H1 (cell line): ENCODE measurements around the gene RPS28. TPM values are rescaled to one million over a fixed set of nuclear protein-coding genes. Genes with fewer than 3 reads are reported as not detected.

Experiments used
- ASH2L ChIP-seq: fragments of 200-600, 300-600 bp; sonication (generic); IDR thresholded peaks from one replicate; pipeline ENCODE4 v1.7.1; 2017; ENCODE audit warnings: low read length
- BACH1 ChIP-seq: IDR thresholded peaks from 2 replicates; pipeline ENCODE4 v1.6.1; 2012; ENCODE audit warnings: low read length, improper control_type of control experiment
- E2F6 ChIP-seq: IDR thresholded peaks from 2 replicates; pipeline ENCODE4 v1.6.1; 2012; ENCODE audit warnings: inconsistent platforms
- EGR1 ChIP-seq: IDR thresholded peaks from 2 replicates; pipeline ENCODE4 v1.6.1; 2011; ENCODE audit warnings: low read depth, low read length, borderline replicate concordance
- HDAC6 ChIP-seq: IDR thresholded peaks from one replicate; pipeline ENCODE4 v1.7.1; 2012; ENCODE audit warnings: low read depth, mild to moderate bottlenecking, inconsistent platforms, low read length, moderate library complexity
- JUND ChIP-seq: IDR thresholded peaks from 2 replicates; pipeline ENCODE4 v1.6.1; 2011; ENCODE audit warnings: mild to moderate bottlenecking, improper control_type of control experiment, low read length
- KDM4A ChIP-seq: IDR thresholded peaks from one replicate; pipeline ENCODE4 v1.7.1; 2012; ENCODE audit warnings: low read depth, mild to moderate bottlenecking, moderate library complexity, low read length, inconsistent platforms; ENCODE audit not compliant: severe bottlenecking
- MAX ChIP-seq: IDR thresholded peaks from 2 replicates; pipeline ENCODE4 v1.6.1; 2012; ENCODE audit warnings: inconsistent platforms
- NRF1 ChIP-seq: IDR thresholded peaks from 2 replicates; pipeline ENCODE4 v1.6.1; 2011; ENCODE audit warnings: mild to moderate bottlenecking, low read depth, low read length, improper control_type of control experiment
- PHF8 ChIP-seq: fragments of 200-600 bp; sonication (generic); conservative IDR thresholded peaks from 2 replicates; pipeline ENCODE4 v1.7.1; 2012; ENCODE audit warnings: low read depth, mild to moderate bottlenecking, inconsistent platforms, low read length, moderate library complexity
- POLR2A ChIP-seq, 2 experiments: IDR thresholded peaks; 1 replicate in 1 of 2; 2 replicates in 1 of 2; pipeline ENCODE4 v1.6.1; 2011; ENCODE audit warnings: low read depth in 2 of 2, low read length in 2 of 2, mild to moderate bottlenecking in 2 of 2; ENCODE audit errors: control extremely low read depth in 1 of 2
- RAD21 ChIP-seq, 2 experiments: IDR thresholded peaks in 1 of 2; conservative IDR thresholded peaks in 1 of 2; 2 replicates each; pipeline ENCODE4 v1.6.1; 2011; ENCODE audit warnings: low read depth in 2 of 2, low read length in 2 of 2, improper control_type of control experiment in 1 of 2, inconsistent platforms in 1 of 2, mild to moderate bottlenecking in 1 of 2, moderate library complexity in 1 of 2
- RBBP5 ChIP-seq: IDR thresholded peaks from 2 replicates; pipeline ENCODE4 v1.7.1; 2012; ENCODE audit warnings: low read depth, mild to moderate bottlenecking, inconsistent platforms, low read length, moderate library complexity, borderline replicate concordance
- RNF2 ChIP-seq: fragments of 200-900, 300-1000 bp; sonication (generic); IDR thresholded peaks from 2 replicates; pipeline ENCODE4 v1.7.1; 2016; ENCODE audit warnings: borderline replicate concordance, low read depth, mild to moderate bottlenecking, antibody characterized with exemption, low read length; ENCODE audit not compliant: poor library complexity, severe bottlenecking; ENCODE audit errors: missing control alignments
- SUZ12 ChIP-seq: fragments of 200-600 bp; sonication (generic); IDR thresholded peaks from 2 replicates; pipeline ENCODE4 v1.6.1; 2012; ENCODE audit warnings: mild to moderate bottlenecking, inconsistent platforms, low read length, moderate library complexity, mixed read lengths
- TAF1 ChIP-seq: IDR thresholded peaks from 2 replicates; pipeline ENCODE4 v1.6.1; 2011; ENCODE audit warnings: mild to moderate bottlenecking, low read depth, low read length
- TAF7 ChIP-seq: optimal IDR thresholded peaks from 2 replicates; pipeline ENCODE3; 2011; ENCODE audit warnings: low read depth, mild to moderate bottlenecking, inconsistent platforms, low read length, moderate library complexity, borderline replicate concordance
- TBP ChIP-seq: IDR thresholded peaks from 2 replicates; pipeline ENCODE4 v1.6.1; 2011; ENCODE audit warnings: low read depth, low read length, improper control_type of control experiment
- polyA plus RNA-seq, 7 experiments: library from polyadenylated mRNA; depleted of rRNA in 3 of 7; stranded (reverse) in 5 of 7; unstranded in 2 of 7; fragments of >200 nt in 5 of 7; fragments of 200-250 nt in 2 of 7; gene quantifications; 1 replicate in 5 of 7; 2 replicates in 1 of 7; 4 replicates in 1 of 7; pipeline versions ENCODE4 v1.2.1 to v1.2.3, GENCODE V29; 2011 to 2013; ENCODE audit warnings: missing spikeins in 2 of 7, mixed read lengths in 2 of 7
- total RNA-seq: library from RNA; stranded (reverse); fragmentation: NEBNext Ultra II Directional; extraction: Animal tissue kit (Norgen Biotek cat#: 25700); gene quantifications from 2 replicates; pipeline ENCODE4 v1.2.1, GENCODE V29; 2021

RPS28 gene
- total and polyA plus RNA-seq, 2 of the 8 experiments (the other 6 are each of a cell fraction or from before 2014, with no cell fraction given) = 1,241 to 1,699 TPM

DNA sequence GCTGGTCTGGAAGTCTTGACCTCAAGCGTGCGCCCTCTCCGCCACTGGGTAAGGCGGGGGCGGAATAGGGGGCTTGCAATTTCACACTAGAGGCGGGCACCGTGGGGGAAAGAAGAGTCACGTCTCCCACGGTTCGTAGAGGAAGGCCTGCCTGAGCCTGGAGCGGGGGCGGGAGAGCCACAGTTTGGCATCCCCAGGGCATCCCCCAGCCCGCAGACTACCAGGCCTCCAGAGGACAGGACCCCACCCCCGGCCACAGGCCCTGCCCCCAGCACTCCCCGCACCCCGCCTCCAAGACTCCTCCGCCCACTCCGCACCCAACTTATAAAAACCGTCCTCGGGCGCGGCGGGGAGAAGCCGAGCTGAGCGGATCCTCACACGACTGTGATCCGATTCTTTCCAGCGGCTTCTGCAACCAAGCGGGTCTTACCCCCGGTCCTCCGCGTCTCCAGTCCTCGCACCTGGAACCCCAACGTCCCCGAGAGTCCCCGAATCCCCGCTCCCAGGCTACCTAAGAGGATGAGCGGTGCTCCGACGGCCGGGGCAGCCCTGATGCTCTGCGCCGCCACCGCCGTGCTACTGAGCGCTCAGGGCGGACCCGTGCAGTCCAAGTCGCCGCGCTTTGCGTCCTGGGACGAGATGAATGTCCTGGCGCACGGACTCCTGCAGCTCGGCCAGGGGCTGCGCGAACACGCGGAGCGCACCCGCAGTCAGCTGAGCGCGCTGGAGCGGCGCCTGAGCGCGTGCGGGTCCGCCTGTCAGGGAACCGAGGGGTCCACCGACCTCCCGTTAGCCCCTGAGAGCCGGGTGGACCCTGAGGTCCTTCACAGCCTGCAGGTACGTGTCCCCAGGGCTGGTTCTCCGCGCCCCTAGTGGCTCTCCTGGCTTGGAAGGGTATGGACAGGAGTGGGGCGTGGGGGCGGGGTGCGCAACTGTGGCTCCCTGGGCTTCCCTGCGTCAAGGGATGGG lies 42.8 kb downstream of the RPS28 start, which contains the start of gene ANGPTL4 (continued):
- TF ChIP-seq E2F6 = 0 out of 2 replicates have a peak, but pooled peaks have one; percentile 62
- no peak for TF ChIP-seq BACH1
- TF ChIP-seq POLR2A (IDR thresholded peaks at IDR 0.05; ENCODE audit: control extremely low read depth in 1 of 2, low read depth in 2 of 2, low read length in 2 of 2) = peak in 1 of 2 experiments; percentile 65; a peak in 2 of 3 replicates
- TF ChIP-seq RBBP5 = no peak
- 0 out of 2 replicates have a peak, but pooled peaks have one; percentile 38 for TF ChIP-seq TAF1
- TF ChIP-seq RNF2 = no peak
- TF ChIP-seq RAD21 (IDR thresholded peaks at IDR 0.05 in 1 of 2, conservative IDR thresholded peaks at IDR 0.05 in 1 of 2; ENCODE audit: low read depth in 2 of 2, low read length in 2 of 2) = no peak
- no peak for TF ChIP-seq NRF1
- TF ChIP-seq HDAC6 = no peak
- TF ChIP-seq MAX = peak; percentile 66
- peak; percentile 55; the same call in 1 of the 2 replicates for TF ChIP-seq TBP
- peak; percentile 54 for TF ChIP-seq ASH2L
- TF ChIP-seq KDM4A = peak; percentile 69
- TF ChIP-seq SUZ12 = peak; percentile 34; the same call in 1 of the 2 replicates
- TF ChIP-seq JUND = no peak
- TF ChIP-seq TAF7 = no peak
- peak; percentile 52; the same call in 1 of the 2 replicates for TF ChIP-seq EGR1
- TF ChIP-seq PHF8 = no peak
